ENCODE data around the gene TSPAN5.

TSPAN5 gene

DNA sequence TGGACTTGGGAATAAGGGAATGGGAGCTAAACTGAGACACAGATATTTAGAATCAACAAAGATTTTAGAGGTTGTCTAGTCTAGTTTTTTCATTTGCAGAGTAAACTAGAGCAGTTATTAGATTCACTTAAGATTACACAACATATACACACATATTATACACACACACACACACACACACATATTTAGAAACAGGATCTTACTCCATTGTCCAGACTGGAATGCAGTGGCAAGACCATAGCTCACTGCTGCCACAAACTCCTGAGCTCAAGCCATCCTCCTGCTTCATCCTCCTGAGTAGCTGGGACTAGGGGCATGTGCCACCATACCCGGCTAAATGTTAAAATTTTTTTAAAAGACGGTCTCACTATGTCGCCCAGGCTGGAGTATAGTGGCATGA lies 127.8 kb downstream of the TSPAN5 start:
- Histone ChIP-seq H2BK12ac (ENCODE audit: low read length) (no peak overlapping the region), H2BK5ac (ENCODE audit: low read length) (no peak overlapping the region), H4K91ac (ENCODE audit: low read depth, low read length, poor library complexity) (no peak overlapping the region), H3K27ac (replicated peaks; ENCODE audit: low read length) (no peak overlapping the region), H3K4me1 (ENCODE audit: control insufficient read depth in 2 of 2, insufficient read depth in 1 of 2, low read depth in 1 of 2, low read length in 2 of 2) (no peaks in the 10 kb centered on the region), H3K4me3 (ENCODE audit: low read length in 2 of 2) (no peak overlapping the region), H2BK120ac (ENCODE audit: low read depth, low read length) (no peak overlapping the region), H2AFZ (ENCODE audit: low read length) (no peak overlapping the region), H3K79me1 (ENCODE audit: low read depth, low read length) (peaks cover 1% of the 10 kb centered on the region), H3K27me3 (ENCODE audit: control insufficient read depth in 3 of 3, insufficient read depth in 3 of 3, low read depth in 1 of 3, low read length in 3 of 3) (no peaks in the 10 kb centered on the region), H3K9ac (ENCODE audit: low read depth, low read length, poor library complexity) (no peak overlapping the region), H4K8ac (ENCODE audit: low read depth, low read length) (no peak overlapping the region), H2AK5ac (ENCODE audit: low read depth, low read length) (no peak overlapping the region), H3K4ac (ENCODE audit: low read length) (no peak overlapping the region), H3K23ac (ENCODE audit: low read depth, low read length, poor library complexity) (no peak overlapping the region), H3K9me3 (replicated peaks in 1 of 2; ENCODE audit: control insufficient read depth in 2 of 2, insufficient read depth in 1 of 2, low read depth in 1 of 2, low read length in 2 of 2) (no peaks in the 10 kb centered on the region), H3K4me2 (ENCODE audit: insufficient read depth, low read length, poor library complexity, severe bottlenecking) (no peak overlapping the region), H3K36me3 (replicated peaks in 1 of 2; ENCODE audit: control insufficient read depth in 2 of 2, insufficient read depth in 2 of 2, low read length in 2 of 2) (no peaks in the 10 kb centered on the region), H3K14ac (ENCODE audit: low read length) (no peak overlapping the region), H2BK15ac (ENCODE audit: low read length) (no peak overlapping the region), H3K18ac (ENCODE audit: low read length) (no peak overlapping the region)
- no CpG with 5 or more reads among the region's 3 CpGs for WGBS, 2 donors (ENCODE audit: extremely low coverage in 2 of 2, insufficient read length in 2 of 2, insufficient replicate concordance in 1 of 2)
- no peak for DNase-seq (ENCODE audit: low spot score)

DNA sequence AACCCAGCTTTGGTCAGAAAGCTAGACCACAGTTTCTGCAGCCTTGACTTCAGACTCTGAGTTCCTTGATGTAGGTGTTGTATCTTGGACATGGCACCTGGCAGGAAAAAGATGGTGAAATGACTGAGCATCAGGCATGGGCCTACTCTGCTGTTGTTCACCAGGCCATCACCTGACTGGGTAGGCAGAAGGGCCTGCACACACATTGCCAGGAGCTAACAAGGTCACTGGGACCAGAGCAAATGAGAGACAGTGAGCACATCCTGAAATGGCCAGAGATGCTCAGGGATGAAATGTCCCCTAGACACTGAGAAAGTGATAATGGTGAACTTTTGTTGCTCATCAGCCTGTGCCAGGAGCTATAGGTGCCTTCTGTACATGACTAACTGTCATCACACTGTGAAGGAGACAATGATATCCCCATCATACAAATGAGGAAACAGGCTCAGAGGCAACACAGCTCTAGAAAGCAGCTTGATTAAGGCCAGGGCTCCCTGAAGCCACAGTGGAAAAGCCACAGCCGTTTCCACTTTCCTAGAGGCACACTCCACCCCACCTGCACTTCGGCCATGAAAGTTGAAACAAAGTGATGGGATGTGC lies 128.3 kb downstream of the TSPAN5 start:
- H3K18ac ChIP-seq (ENCODE audit: low read length) = no peak overlapping the region
- no peaks in the 10 kb centered on the region for H3K27me3 ChIP-seq (ENCODE audit: control insufficient read depth in 3 of 3, insufficient read depth in 3 of 3, low read depth in 1 of 3, low read length in 3 of 3)
- no peak overlapping the region for H4K91ac ChIP-seq (ENCODE audit: low read depth, low read length, poor library complexity)
- peaks cover 1% of the 10 kb centered on the region for H3K79me1 ChIP-seq (ENCODE audit: low read depth, low read length)
- no peak overlapping the region for H3K23ac ChIP-seq (ENCODE audit: low read depth, low read length, poor library complexity)
- H3K4me2 ChIP-seq (ENCODE audit: insufficient read depth, low read length, poor library complexity, severe bottlenecking) = no peak overlapping the region
- no peak overlapping the region for H2BK120ac ChIP-seq (ENCODE audit: low read depth, low read length)
- no peak overlapping the region for H3K4ac ChIP-seq (ENCODE audit: low read length)
- H2BK5ac ChIP-seq (ENCODE audit: low read length) = no peak overlapping the region
- H2AFZ ChIP-seq (ENCODE audit: low read length) = no peak overlapping the region
- H3K9me3 ChIP-seq (replicated peaks in 1 of 2; ENCODE audit: control insufficient read depth in 2 of 2, insufficient read depth in 1 of 2, low read depth in 1 of 2, low read length in 2 of 2) = no peaks in the 10 kb centered on the region
- WGBS, 2 donors (ENCODE audit: extremely low coverage in 2 of 2, insufficient read length in 2 of 2, insufficient replicate concordance in 1 of 2) = no CpG with 5 or more reads among the region's 2 CpGs
- no peak overlapping the region for H2AK5ac ChIP-seq (ENCODE audit: low read depth, low read length)
- H3K4me3 ChIP-seq (ENCODE audit: low read length in 2 of 2) = no peak overlapping the region
- H3K36me3 ChIP-seq (replicated peaks in 1 of 2; ENCODE audit: control insufficient read depth in 2 of 2, insufficient read depth in 2 of 2, low read length in 2 of 2) = no peaks in the 10 kb centered on the region
- H3K27ac ChIP-seq (replicated peaks; ENCODE audit: low read length) = no peak overlapping the region
- H3K9ac ChIP-seq (ENCODE audit: low read depth, low read length, poor library complexity) = no peak overlapping the region
- peaks cover 0 to 2% of the 10 kb centered on the region in 2 donors for H3K4me1 ChIP-seq (ENCODE audit: control insufficient read depth in 2 of 2, insufficient read depth in 1 of 2, low read depth in 1 of 2, low read length in 2 of 2)
- H4K8ac ChIP-seq (ENCODE audit: low read depth, low read length) = no peak overlapping the region
- DNase-seq (ENCODE audit: low spot score) = no peak
- no peak overlapping the region for H2BK15ac ChIP-seq (ENCODE audit: low read length)
- H2BK12ac ChIP-seq (ENCODE audit: low read length) = no peak overlapping the region
- no peak overlapping the region for H3K14ac ChIP-seq (ENCODE audit: low read length)

DNA sequence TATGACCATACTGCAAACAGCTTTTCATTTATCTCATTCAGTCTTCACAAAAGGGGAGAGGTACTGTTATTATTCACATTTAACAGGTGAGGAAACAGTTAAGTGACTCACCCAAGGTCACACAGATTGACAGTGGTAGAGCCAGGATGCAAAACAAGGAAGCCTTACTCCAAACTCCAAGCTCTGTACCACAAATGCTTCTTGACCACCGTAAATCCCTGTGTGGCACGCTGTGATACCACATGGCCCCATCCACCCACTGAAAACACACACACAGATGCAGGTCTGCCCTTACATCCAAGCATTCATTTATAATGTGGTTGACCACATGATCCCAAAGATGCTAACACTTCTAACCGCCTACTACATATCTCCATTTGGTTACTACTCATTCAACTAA lies 129.5 kb downstream of the TSPAN5 start:
- Histone ChIP-seq H2AK5ac (ENCODE audit: low read depth, low read length) (no peak overlapping the region), H2BK5ac (ENCODE audit: low read length) (no peak overlapping the region), H2AFZ (ENCODE audit: low read length) (no peak overlapping the region), H3K4me2 (ENCODE audit: insufficient read depth, low read length, poor library complexity, severe bottlenecking) (no peak overlapping the region), H3K4me3 (ENCODE audit: low read length in 2 of 2) (no peak overlapping the region), H3K79me1 (ENCODE audit: low read depth, low read length) (peaks cover 1% of the 10 kb centered on the region), H3K4ac (ENCODE audit: low read length) (no peak overlapping the region), H3K27me3 (ENCODE audit: control insufficient read depth in 3 of 3, insufficient read depth in 3 of 3, low read depth in 1 of 3, low read length in 3 of 3) (no peaks in the 10 kb centered on the region), H4K8ac (ENCODE audit: low read depth, low read length) (no peak overlapping the region), H2BK120ac (ENCODE audit: low read depth, low read length) (no peak overlapping the region), H3K9ac (ENCODE audit: low read depth, low read length, poor library complexity) (no peak overlapping the region), H3K18ac (ENCODE audit: low read length) (no peak overlapping the region), H3K4me1 (ENCODE audit: control insufficient read depth in 2 of 2, insufficient read depth in 1 of 2, low read depth in 1 of 2, low read length in 2 of 2) (peaks cover 0 to 2% of the 10 kb centered on the region in 2 donors), H2BK15ac (ENCODE audit: low read length) (no peak overlapping the region), H3K36me3 (replicated peaks in 1 of 2; ENCODE audit: control insufficient read depth in 2 of 2, insufficient read depth in 2 of 2, low read length in 2 of 2) (no peaks in the 10 kb centered on the region), H3K23ac (ENCODE audit: low read depth, low read length, poor library complexity) (no peak overlapping the region), H3K14ac (ENCODE audit: low read length) (no peak overlapping the region), H2BK12ac (ENCODE audit: low read length) (no peak overlapping the region), H3K27ac (replicated peaks; ENCODE audit: low read length) (no peak overlapping the region), H3K9me3 (replicated peaks in 1 of 2; ENCODE audit: control insufficient read depth in 2 of 2, insufficient read depth in 1 of 2, low read depth in 1 of 2, low read length in 2 of 2) (no peaks in the 10 kb centered on the region), H4K91ac (ENCODE audit: low read depth, low read length, poor library complexity) (no peak overlapping the region)
- no CpG with 5 or more reads among the region's 3 CpGs for WGBS, 2 donors (ENCODE audit: extremely low coverage in 2 of 2, insufficient read length in 2 of 2, insufficient replicate concordance in 1 of 2)
- no peak for DNase-seq (ENCODE audit: low spot score)

DNA sequence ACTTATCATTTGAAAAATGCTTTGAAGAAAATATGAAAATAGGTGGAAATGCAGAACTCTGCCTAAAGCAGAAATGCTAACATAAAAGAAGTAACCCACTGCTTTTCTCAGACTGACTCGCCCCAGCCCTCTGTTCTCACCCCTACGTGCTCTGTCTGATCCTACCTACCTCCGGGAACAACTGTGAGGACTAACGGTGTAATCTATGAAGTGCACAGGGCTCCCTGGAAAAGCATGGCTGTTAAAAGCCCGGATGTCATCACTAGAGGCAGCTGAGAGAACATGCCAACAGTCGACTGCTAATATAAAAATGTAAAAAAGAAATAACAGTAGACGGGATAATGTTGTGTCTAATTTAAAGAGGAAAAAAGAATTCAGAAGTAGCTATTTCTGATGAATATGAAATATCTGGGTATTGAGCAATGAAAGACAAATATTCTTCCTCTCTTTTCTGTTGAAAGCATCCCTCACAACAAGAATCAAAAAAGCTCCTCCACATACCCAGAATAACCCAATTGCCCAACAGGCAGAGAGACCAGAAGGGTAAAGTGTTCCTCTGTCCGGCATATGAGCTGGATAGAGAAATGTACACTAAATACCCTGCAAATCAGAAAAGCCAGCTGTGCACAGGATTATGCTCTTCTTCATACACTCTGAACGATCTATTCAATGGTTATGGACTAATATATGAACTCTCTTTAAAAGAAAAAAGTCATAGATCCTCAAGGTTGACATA lies 130.7 kb downstream of the TSPAN5 start:
- no peak overlapping the region for H2BK5ac ChIP-seq (ENCODE audit: low read length)
- no peak overlapping the region for H4K8ac ChIP-seq (ENCODE audit: low read depth, low read length)
- H3K18ac ChIP-seq (ENCODE audit: low read length) = no peak overlapping the region
- H3K4me2 ChIP-seq (ENCODE audit: insufficient read depth, low read length, poor library complexity, severe bottlenecking) = no peak overlapping the region
- no peaks in the 10 kb centered on the region for H3K36me3 ChIP-seq (replicated peaks in 1 of 2; ENCODE audit: control insufficient read depth in 2 of 2, insufficient read depth in 2 of 2, low read length in 2 of 2)
- no peaks in the 10 kb centered on the region for H3K27me3 ChIP-seq (ENCODE audit: control insufficient read depth in 3 of 3, insufficient read depth in 3 of 3, low read depth in 1 of 3, low read length in 3 of 3)
- peaks cover 2 to 4% of the 10 kb centered on the region in 2 donors for H3K4me1 ChIP-seq (ENCODE audit: control insufficient read depth in 2 of 2, insufficient read depth in 1 of 2, low read depth in 1 of 2, low read length in 2 of 2)
- DNase-seq (ENCODE audit: low spot score) = no peak
- no peaks in the 10 kb centered on the region for H3K9me3 ChIP-seq (replicated peaks in 1 of 2; ENCODE audit: control insufficient read depth in 2 of 2, insufficient read depth in 1 of 2, low read depth in 1 of 2, low read length in 2 of 2)
- H2AFZ ChIP-seq (ENCODE audit: low read length) = no peak overlapping the region
- H2AK5ac ChIP-seq (ENCODE audit: low read depth, low read length) = no peak overlapping the region
- no peak overlapping the region for H2BK120ac ChIP-seq (ENCODE audit: low read depth, low read length)
- H3K4me3 ChIP-seq (ENCODE audit: low read length in 2 of 2) = no peak overlapping the region
- no peak overlapping the region for H3K23ac ChIP-seq (ENCODE audit: low read depth, low read length, poor library complexity)
- peaks cover 1% of the 10 kb centered on the region for H3K79me1 ChIP-seq (ENCODE audit: low read depth, low read length)
- WGBS, 2 donors (ENCODE audit: extremely low coverage in 2 of 2, insufficient read length in 2 of 2, insufficient replicate concordance in 1 of 2) = no CpG with 5 or more reads among the region's 9 CpGs
- H3K14ac ChIP-seq (ENCODE audit: low read length) = no peak overlapping the region
- no peak overlapping the region for H3K4ac ChIP-seq (ENCODE audit: low read length)
- no peak overlapping the region for H2BK12ac ChIP-seq (ENCODE audit: low read length)
- H3K27ac ChIP-seq (replicated peaks; ENCODE audit: low read length) = no peak overlapping the region
- H4K91ac ChIP-seq (ENCODE audit: low read depth, low read length, poor library complexity) = no peak overlapping the region
- H3K9ac ChIP-seq (ENCODE audit: low read depth, low read length, poor library complexity) = no peak overlapping the region
- no peak overlapping the region for H2BK15ac ChIP-seq (ENCODE audit: low read length)
